Panc1 (cell line): ENCODE data around the gene PHLPP1. TPM values are rescaled to one million over a fixed set of nuclear protein-coding genes. Genes with fewer than 3 reads are reported as not detected.

ENCODE experiments used
- ATAC-seq: fragments of 200-7000 bp; cut with Tn5 transposase; 2 replicates; pipeline ENCODE4 v1.9.1; 2020; ENCODE audit warnings: mild to moderate bottlenecking, moderate library complexity
- BruUV-seq: library from RNA; stranded (reverse); fragments of 400-500 nt; replicated peaks from 2 replicates; lab custom pipeline; 2021; lab: Mats Ljungman, UMichigan
- CTCF ChIA-PET: fragments of 300-600 bp; sonication (Branson Sonifier 250); formaldehyde crosslinking; loops from one replicate; lab custom pipeline; 2022; ENCODE audit warnings: antibody characterized with exemption; lab: Charles Lee
- POLR2A ChIA-PET: fragments of 300-600 bp; sonication (Branson Sonifier 250); formaldehyde crosslinking; loops from one replicate; lab custom pipeline; 2022; ENCODE audit warnings: antibody characterized with exemption; lab: Charles Lee
- DNase-seq: peaks from one replicate; pipeline ENCODE4 v3.0.0-alpha.2; 2010; ENCODE audit warnings: low read depth, low spot score
- H3K27ac ChIP-seq: 2 replicates; pipeline ENCODE4 v1.5.1; 2011; ENCODE audit warnings: mild to moderate bottlenecking, low read length, inconsistent platforms
- H3K27me3 ChIP-seq: fragments of 200-500 bp; sonication (Bioruptor generic); 2 replicates; pipeline ENCODE4 v1.6.0; 2014; ENCODE audit warnings: low read length, inconsistent platforms; ENCODE audit not compliant: control insufficient read depth, insufficient read depth
- H3K36me3 ChIP-seq: fragments of 200-500 bp; sonication (Bioruptor generic); 2 replicates; pipeline ENCODE4 v1.5.1; 2014; ENCODE audit warnings: inconsistent platforms, mild to moderate bottlenecking, low read length, moderate library complexity; ENCODE audit not compliant: control insufficient read depth, insufficient read depth
- H3K4me1 ChIP-seq: 2 replicates; pipeline ENCODE4 v1.5.1; 2011; ENCODE audit warnings: inconsistent platforms, mild to moderate bottlenecking, low read length, moderate library complexity; ENCODE audit not compliant: control insufficient read depth, insufficient read depth
- H3K4me3 ChIP-seq, 2 experiments: 2 replicates each; pipeline ENCODE4 v1.5.1; 2011 to 2012; ENCODE audit warnings: low read depth in 2 of 2, low read length in 2 of 2, mild to moderate bottlenecking in 2 of 2, inconsistent platforms in 1 of 2, moderate library complexity in 1 of 2
- H3K9me3 ChIP-seq: fragments of 200-500 bp; sonication (Bioruptor generic); 2 replicates; pipeline ENCODE4 v1.5.1; 2014; ENCODE audit warnings: low read depth, mild to moderate bottlenecking, inconsistent platforms, low read length, moderate library complexity; ENCODE audit not compliant: control insufficient read depth, insufficient read depth
- POLR2AphosphoS5 ChIP-seq: IDR thresholded peaks from 2 replicates; pipeline ENCODE4 v1.6.1; 2012; ENCODE audit warnings: mild to moderate bottlenecking, low read depth, low read length, moderate library complexity
- SIN3A ChIP-seq: IDR thresholded peaks from 2 replicates; pipeline ENCODE4 v1.6.1; 2012; ENCODE audit warnings: low read depth, mild to moderate bottlenecking, low read length, moderate library complexity, borderline replicate concordance; ENCODE audit not compliant: insufficient read depth
- TCF7L2 ChIP-seq: IDR thresholded peaks from 2 replicates; pipeline ENCODE4 v1.6.1; 2011; ENCODE audit warnings: mild to moderate bottlenecking, low read depth, low read length, inconsistent platforms
- in situ Hi-C: cut with HindIII; loops from 2 replicates; pipeline ENCODE4 v1.10.0; 2016; ENCODE audit warnings: low sequenced_read_pairs, low pct_unique_long_range_greater_than_20kb
- intact Hi-C: fragments of 100-400 bp; cut with micrococcal nuclease; formaldehyde crosslinking; loops from one replicate; pipeline ENCODE4 v1.10.0; 2022; ENCODE audit not compliant: unreplicated experiment
- total RNA-seq: library from RNA; stranded (reverse); gene quantifications from one replicate; pipeline ENCODE4 v1.2.1, GENCODE V29; 2021; ENCODE audit not compliant: unreplicated experiment
- TF ChIP-seq, protein P1 (sequence below), 2 experiments: IDR thresholded peaks; 2 replicates each; pipeline ENCODE4 v1.6.1; 2011 to 2012; ENCODE audit warnings: low read depth in 2 of 2, control low read depth in 1 of 2, low read length in 1 of 2, mild to moderate bottlenecking in 1 of 2, moderate library complexity in 1 of 2; ENCODE audit not compliant: insufficient read depth in 1 of 2
- TF ChIP-seq, protein P2 (sequence below): fragments of 450-650 bp; IDR thresholded peaks from 2 replicates; pipeline ENCODE4 v1.5.1; 2017; ENCODE audit warnings: mild to moderate bottlenecking

The PHLPP1 gene
- total RNA-seq, 1 experiment from 2014 or later = 6.3 TPM

- intact Hi-C loops (no loop called here), in situ Hi-C loops (no loop called here)
- no TSS peak for BruUV-seq
- no peak for DNase-seq
- H3K27me3 ChIP-seq = no peaks in the 10 kb centered on the region
- no peak overlapping the region for H3K27ac ChIP-seq
- CTCF ChIA-PET = interaction anchor here (0.6 kb wide), 1 partner anchor 11 kb away, joined by 3 read pairs; no protein-coding TSS in a partner anchor
- TF ChIP-seq SIN3A (no peak), TCF7L2 (no peak), POLR2AphosphoS5 (no peak)
- TF ChIP-seq, protein P1, sequence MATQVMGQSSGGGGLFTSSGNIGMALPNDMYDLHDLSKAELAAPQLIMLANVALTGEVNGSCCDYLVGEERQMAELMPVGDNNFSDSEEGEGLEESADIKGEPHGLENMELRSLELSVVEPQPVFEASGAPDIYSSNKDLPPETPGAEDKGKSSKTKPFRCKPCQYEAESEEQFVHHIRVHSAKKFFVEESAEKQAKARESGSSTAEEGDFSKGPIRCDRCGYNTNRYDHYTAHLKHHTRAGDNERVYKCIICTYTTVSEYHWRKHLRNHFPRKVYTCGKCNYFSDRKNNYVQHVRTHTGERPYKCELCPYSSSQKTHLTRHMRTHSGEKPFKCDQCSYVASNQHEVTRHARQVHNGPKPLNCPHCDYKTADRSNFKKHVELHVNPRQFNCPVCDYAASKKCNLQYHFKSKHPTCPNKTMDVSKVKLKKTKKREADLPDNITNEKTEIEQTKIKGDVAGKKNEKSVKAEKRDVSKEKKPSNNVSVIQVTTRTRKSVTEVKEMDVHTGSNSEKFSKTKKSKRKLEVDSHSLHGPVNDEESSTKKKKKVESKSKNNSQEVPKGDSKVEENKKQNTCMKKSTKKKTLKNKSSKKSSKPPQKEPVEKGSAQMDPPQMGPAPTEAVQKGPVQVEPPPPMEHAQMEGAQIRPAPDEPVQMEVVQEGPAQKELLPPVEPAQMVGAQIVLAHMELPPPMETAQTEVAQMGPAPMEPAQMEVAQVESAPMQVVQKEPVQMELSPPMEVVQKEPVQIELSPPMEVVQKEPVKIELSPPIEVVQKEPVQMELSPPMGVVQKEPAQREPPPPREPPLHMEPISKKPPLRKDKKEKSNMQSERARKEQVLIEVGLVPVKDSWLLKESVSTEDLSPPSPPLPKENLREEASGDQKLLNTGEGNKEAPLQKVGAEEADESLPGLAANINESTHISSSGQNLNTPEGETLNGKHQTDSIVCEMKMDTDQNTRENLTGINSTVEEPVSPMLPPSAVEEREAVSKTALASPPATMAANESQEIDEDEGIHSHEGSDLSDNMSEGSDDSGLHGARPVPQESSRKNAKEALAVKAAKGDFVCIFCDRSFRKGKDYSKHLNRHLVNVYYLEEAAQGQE (IDR thresholded peaks at IDR 0.05; ENCODE audit: insufficient read depth in 1 of 2, low read depth in 2 of 2, low read length in 1 of 2) = no peak
- TF ChIP-seq, protein P2, sequence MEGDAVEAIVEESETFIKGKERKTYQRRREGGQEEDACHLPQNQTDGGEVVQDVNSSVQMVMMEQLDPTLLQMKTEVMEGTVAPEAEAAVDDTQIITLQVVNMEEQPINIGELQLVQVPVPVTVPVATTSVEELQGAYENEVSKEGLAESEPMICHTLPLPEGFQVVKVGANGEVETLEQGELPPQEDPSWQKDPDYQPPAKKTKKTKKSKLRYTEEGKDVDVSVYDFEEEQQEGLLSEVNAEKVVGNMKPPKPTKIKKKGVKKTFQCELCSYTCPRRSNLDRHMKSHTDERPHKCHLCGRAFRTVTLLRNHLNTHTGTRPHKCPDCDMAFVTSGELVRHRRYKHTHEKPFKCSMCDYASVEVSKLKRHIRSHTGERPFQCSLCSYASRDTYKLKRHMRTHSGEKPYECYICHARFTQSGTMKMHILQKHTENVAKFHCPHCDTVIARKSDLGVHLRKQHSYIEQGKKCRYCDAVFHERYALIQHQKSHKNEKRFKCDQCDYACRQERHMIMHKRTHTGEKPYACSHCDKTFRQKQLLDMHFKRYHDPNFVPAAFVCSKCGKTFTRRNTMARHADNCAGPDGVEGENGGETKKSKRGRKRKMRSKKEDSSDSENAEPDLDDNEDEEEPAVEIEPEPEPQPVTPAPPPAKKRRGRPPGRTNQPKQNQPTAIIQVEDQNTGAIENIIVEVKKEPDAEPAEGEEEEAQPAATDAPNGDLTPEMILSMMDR = no peak
- H3K36me3 ChIP-seq = no peaks in the 10 kb centered on the region
- no peak for ATAC-seq
- POLR2A ChIA-PET = no interaction called here
- H3K9me3 ChIP-seq = no peaks in the 10 kb centered on the region
- no peak overlapping the region for H3K4me3 ChIP-seq
- H3K4me1 ChIP-seq = peaks cover 11% of the 10 kb centered on the region
Observed at GRCh38 chr18:62737241-62737873, 22.0 kb downstream of the PHLPP1 start.

GRCh38 chr18:62738639-62739038 lies 23.3 kb downstream of the PHLPP1 start:
- in situ Hi-C loops = no loop called here
- no TSS peak for BruUV-seq
- H3K36me3 ChIP-seq = no peaks in the 10 kb centered on the region

More at GRCh38 chr18:62738639-62739038, 23.3 kb downstream of the PHLPP1 start:
- H3K4me3 ChIP-seq = no peak overlapping the region
- no peak for DNase-seq
- TF ChIP-seq, protein P1 (IDR thresholded peaks at IDR 0.05; ENCODE audit: insufficient read depth in 1 of 2, low read depth in 2 of 2, low read length in 1 of 2) = no peak
- TF ChIP-seq SIN3A = no peak
- no peak for TF ChIP-seq TCF7L2
- TF ChIP-seq, protein P2 = no peak
- no peak for TF ChIP-seq POLR2AphosphoS5
- POLR2A ChIA-PET = no interaction called here
- no peak overlapping the region for H3K27ac ChIP-seq
- no peak for ATAC-seq
- intact Hi-C loops = no loop called here
- H3K27me3 ChIP-seq = no peaks in the 10 kb centered on the region
- CTCF ChIA-PET = no interaction called here
- H3K4me1 ChIP-seq = peaks cover 11% of the 10 kb centered on the region
- no peaks in the 10 kb centered on the region for H3K9me3 ChIP-seq
